ENCODE measurements around the gene TIMP2. TPM values are rescaled to one million over a fixed set of nuclear protein-coding genes. Genes with fewer than 3 reads are reported as not detected.

Gene TIMP2
- total and polyA plus RNA-seq, 2 of the 4 experiments (the other 2 are of a cell fraction) = 43.9 to 416 TPM

DNA sequence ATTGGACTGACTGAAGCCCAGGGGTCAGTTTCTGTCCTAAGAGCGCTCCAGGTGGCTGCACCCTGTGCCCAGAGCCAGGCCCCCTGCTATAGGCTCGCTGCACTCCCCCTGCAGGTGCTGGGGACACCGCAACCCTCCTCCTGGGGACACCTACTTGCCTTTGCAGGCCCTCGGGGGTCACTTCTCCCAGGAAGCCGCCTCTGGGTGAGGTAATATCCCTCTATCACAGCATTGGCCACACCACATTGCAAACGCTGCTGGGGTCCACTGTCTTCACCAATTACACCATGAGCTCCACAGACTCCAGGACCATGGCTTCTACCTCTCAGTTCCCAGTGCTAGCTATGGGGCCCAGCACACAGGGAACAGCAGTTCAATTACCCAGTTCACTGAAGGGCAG is 99.5 kb downstream of the TIMP2 start:
- no peak overlapping the region for H2AK5ac ChIP-seq (ENCODE audit: low read depth, low read length)
- dilution Hi-C loops (cut with HindIII; ENCODE audit: low sequenced_read_pairs, unreplicated experiment) (no loop called here), intact Hi-C loops (cut with micrococcal nuclease) (loop anchor here (10.0 kb wide), 1 partner anchor 331 kb away; no protein-coding TSS in a partner anchor), in situ Hi-C loops (cut with MboI; ENCODE audit: low sequenced_read_pairs) (no loop called here)
- peaks cover 34 to 81% of the 10 kb centered on the region in 2 experiments for H3K79me1 ChIP-seq (ENCODE audit: low read depth in 1 of 2, low read length in 2 of 2)
- H2AK9ac ChIP-seq (replicated peaks; ENCODE audit: low read depth, low read length, poor library complexity) = no peak overlapping the region
- TF ChIP-seq, protein P1, sequence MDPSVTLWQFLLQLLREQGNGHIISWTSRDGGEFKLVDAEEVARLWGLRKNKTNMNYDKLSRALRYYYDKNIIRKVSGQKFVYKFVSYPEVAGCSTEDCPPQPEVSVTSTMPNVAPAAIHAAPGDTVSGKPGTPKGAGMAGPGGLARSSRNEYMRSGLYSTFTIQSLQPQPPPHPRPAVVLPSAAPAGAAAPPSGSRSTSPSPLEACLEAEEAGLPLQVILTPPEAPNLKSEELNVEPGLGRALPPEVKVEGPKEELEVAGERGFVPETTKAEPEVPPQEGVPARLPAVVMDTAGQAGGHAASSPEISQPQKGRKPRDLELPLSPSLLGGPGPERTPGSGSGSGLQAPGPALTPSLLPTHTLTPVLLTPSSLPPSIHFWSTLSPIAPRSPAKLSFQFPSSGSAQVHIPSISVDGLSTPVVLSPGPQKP (IDR thresholded peaks at IDR 0.05; ENCODE audit: borderline replicate concordance, low read depth, low read length) = no peak
- TF ChIP-seq MXI1 (IDR thresholded peaks at IDR 0.05; ENCODE audit: borderline replicate concordance, low read depth, low read length) (no peak), CEBPB (IDR thresholded peaks at IDR 0.05; ENCODE audit: low read depth, low read length) (no peak), FOS (IDR thresholded peaks at IDR 0.05; ENCODE audit: low read depth, low read length) (no peak), POLR2A (IDR thresholded peaks at IDR 0.05; ENCODE audit: low read depth, low read length) (no peak)
- H4K8ac ChIP-seq (ENCODE audit: low read depth in 2 of 2, low read length in 2 of 2) = no peak overlapping the region
- H3K9ac ChIP-seq (ENCODE audit: low read depth, low read length) = no peak overlapping the region
- H4K91ac ChIP-seq (ENCODE audit: insufficient read depth, low read depth, low read length) = no peak overlapping the region; the same call in 1 of the 2 replicates
- H3K23ac ChIP-seq (ENCODE audit: low read depth, low read length) = no peak overlapping the region
- peak overlapping the region; percentile 14; the same call in 1 of the 2 replicates for H2BK120ac ChIP-seq (ENCODE audit: low read depth, low read length)
- H4K5ac ChIP-seq (ENCODE audit: low read depth, low read length) = no peak overlapping the region
- no peak overlapping the region for H2BK15ac ChIP-seq (ENCODE audit: low read depth, low read length)
- no peak overlapping the region for H3K4me2 ChIP-seq (ENCODE audit: low read depth, low read length)
- H3K9me1 ChIP-seq (ENCODE audit: insufficient read depth, low read length) = peaks cover 23% of the 10 kb centered on the region
- no peaks in the 10 kb centered on the region for H3K9me3 ChIP-seq (ENCODE audit: control insufficient read depth, insufficient read depth, low read length)
- no peak overlapping the region for H3K18ac ChIP-seq (ENCODE audit: low read depth, low read length)
- 100% methylated on average over 2 of the region's 6 CpGs; no CpG with 5 or more reads in 1 of the 2 experiments for WGBS, 2 experiments (ENCODE audit: extremely low coverage in 2 of 2, insufficient read length in 1 of 2)
- CTCF ChIA-PET = interaction anchor here (0.6 kb wide), 1 partner anchor 101 kb away, joined by 3 read pairs; no protein-coding TSS in a partner anchor
- H3K56ac ChIP-seq (ENCODE audit: extremely low read depth, insufficient read depth, low read length) = no peak overlapping the region
- no peak overlapping the region for H3K4me3 ChIP-seq (ENCODE audit: insufficient read depth, low read depth, low read length)
- H3K27ac ChIP-seq (ENCODE audit: insufficient read depth, low read length) = no peak overlapping the region
- no peak overlapping the region for H2BK20ac ChIP-seq (ENCODE audit: low read depth, low read length)
- no peak overlapping the region for H3K14ac ChIP-seq (replicated peaks; ENCODE audit: low read depth, low read length)
- BruUV-seq (replicated peaks) = no TSS peak
- H3K27me3 ChIP-seq (ENCODE audit: control insufficient read depth, insufficient read depth, low read length) = no peaks in the 10 kb centered on the region
- H3K4ac ChIP-seq (ENCODE audit: low read depth, low read length) = peak overlapping the region; percentile 40; the same call in 1 of the 2 replicates
- H2BK5ac ChIP-seq (ENCODE audit: low read depth, low read length, poor library complexity, severe bottlenecking) = peak overlapping the region; percentile 53
- POLR2A ChIA-PET (ENCODE audit: unreplicated experiment) = no interaction called here
- ATAC-seq (ENCODE audit: low read depth) = no peak
- peaks cover 50% of the 10 kb centered on the region for H3K36me3 ChIP-seq (ENCODE audit: control insufficient read depth, insufficient read depth, low read length)
- peaks cover 29% of the 10 kb centered on the region for H4K20me1 ChIP-seq (ENCODE audit: insufficient read depth, low read length)
- DNase-seq = no peak
- no peak overlapping the region for H2AFZ ChIP-seq (replicated peaks; ENCODE audit: low read length, poor library complexity)
- peaks cover 16% of the 10 kb centered on the region for H3K4me1 ChIP-seq (ENCODE audit: control insufficient read depth, insufficient read depth, low read length)
